ENCODE measurements around the gene FBXL16.

DNA sequence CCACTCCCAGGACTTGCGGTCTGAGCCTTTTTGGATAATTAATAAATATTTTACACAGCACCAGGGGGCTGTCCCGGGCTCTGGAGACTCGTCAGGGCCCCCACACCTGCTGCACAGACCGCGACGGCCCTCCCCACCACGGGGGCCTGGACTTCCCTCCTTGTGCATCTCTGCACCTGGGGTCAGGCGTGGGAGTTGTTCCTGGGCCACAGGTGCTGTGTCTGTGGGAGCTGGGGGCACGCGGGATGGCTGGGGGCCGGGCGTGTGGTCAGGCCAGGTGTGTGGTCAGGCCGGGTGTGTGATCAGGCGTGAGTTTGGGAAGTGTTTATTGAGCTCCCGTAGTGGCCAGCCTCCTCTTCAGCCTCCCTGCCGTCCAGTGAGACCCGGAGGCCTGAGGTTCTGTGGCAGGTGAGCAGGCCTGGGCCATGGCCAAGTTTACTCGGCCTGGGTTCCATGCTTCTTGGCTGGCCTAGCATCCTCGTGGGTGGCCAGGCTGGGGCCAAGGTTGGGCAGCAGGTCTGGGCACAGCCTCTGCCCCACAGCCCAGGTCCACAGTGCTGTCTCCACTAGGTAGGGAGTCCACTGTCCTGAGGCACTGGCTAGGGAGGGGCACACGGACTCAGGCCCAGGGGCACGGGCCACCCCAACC, 27.3 kb downstream of the FBXL16 start:
- no peak for TF ChIP-seq CTCF (IDR thresholded peaks at IDR 0.05; ENCODE audit: low read length)
- TF ChIP-seq EZH2 (optimal IDR thresholded peaks at IDR 0.05; ENCODE audit: low read depth, low read length): no peak
